ENCODE results near the gene SIAE. TPM values are rescaled to one million over a fixed set of nuclear protein-coding genes. Genes with fewer than 3 reads are reported as not detected.

Gene SIAE
- total and polyA plus RNA-seq, 2 of the 4 experiments (the other 2 are of a cell fraction), result 4.7 to 12.0 TPM

DNA sequence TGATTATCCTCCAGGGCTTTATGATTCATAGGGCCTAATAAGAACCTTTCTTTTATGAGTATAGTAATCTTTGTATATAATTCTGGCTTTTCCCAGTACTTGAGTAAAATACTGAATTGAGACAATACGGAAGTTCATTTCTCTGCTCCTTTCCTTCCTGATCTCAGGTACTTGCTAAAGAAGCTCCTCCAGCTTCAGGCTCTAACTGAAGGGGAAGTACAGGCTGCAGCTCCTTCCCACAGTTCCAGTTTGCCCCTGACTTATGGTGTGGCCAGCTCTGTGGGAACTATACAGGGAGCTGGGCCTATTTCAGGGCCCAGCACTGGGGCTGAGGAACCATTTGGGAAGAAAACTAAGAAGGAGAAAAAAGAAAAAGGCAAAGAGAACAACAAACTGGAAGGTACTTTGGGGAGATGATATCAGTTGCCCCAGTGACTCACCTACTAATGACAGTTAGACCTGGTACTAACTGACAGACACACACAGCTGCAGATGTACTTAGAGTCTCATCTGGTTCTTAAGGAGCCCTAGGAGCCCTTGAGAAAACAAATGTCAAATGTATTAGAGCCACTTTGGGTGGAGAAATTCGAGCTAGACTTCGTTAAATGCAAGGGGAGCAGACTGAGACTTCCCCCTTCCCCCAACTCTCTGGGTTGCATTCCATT lies 47.9 kb downstream of the SIAE start:
- peaks cover 27 to 46% of the 10 kb centered on the region in 2 experiments for H3K79me1 ChIP-seq (ENCODE audit: low read depth in 1 of 2, low read length in 2 of 2)
- in situ Hi-C loops (cut with MboI; ENCODE audit: low sequenced_read_pairs) (loop anchor here (25.0 kb wide), 1 partner anchor 962 kb away; the partner anchor contains the start of gene STT3A), dilution Hi-C loops (cut with HindIII; ENCODE audit: low sequenced_read_pairs, unreplicated experiment) (no loop called here), intact Hi-C loops (cut with micrococcal nuclease) (no loop called here)
- H3K14ac ChIP-seq (replicated peaks; ENCODE audit: low read depth, low read length), result no peak overlapping the region
- no peaks in the 10 kb centered on the region; the same call in 1 of the 2 replicates for H3K4me1 ChIP-seq (ENCODE audit: control insufficient read depth, insufficient read depth, low read length)
- POLR2A ChIA-PET (ENCODE audit: unreplicated experiment), result no interaction called here
- H3K56ac ChIP-seq (ENCODE audit: extremely low read depth, insufficient read depth, low read length), result no peak overlapping the region
- H3K4me3 ChIP-seq (ENCODE audit: insufficient read depth, low read depth, low read length), result no peak overlapping the region
- H3K27me3 ChIP-seq (ENCODE audit: control insufficient read depth, insufficient read depth, low read length), result no peaks in the 10 kb centered on the region
- H3K4ac ChIP-seq (ENCODE audit: low read depth, low read length), result no peak overlapping the region
- no peak overlapping the region for H4K8ac ChIP-seq (ENCODE audit: low read depth in 2 of 2, low read length in 2 of 2)
- CTCF ChIA-PET, result no interaction called here
- H4K91ac ChIP-seq (ENCODE audit: insufficient read depth, low read depth, low read length), result no peak overlapping the region
- no peak overlapping the region for H3K18ac ChIP-seq (ENCODE audit: low read depth, low read length)
- no peak overlapping the region for H3K4me2 ChIP-seq (ENCODE audit: low read depth, low read length)
- H3K23ac ChIP-seq (ENCODE audit: low read depth, low read length), result no peak overlapping the region
- no peak overlapping the region for H2BK120ac ChIP-seq (ENCODE audit: low read depth, low read length)
- H2BK5ac ChIP-seq (ENCODE audit: low read depth, low read length, poor library complexity, severe bottlenecking), result no peak overlapping the region
- no peak for DNase-seq
- TF ChIP-seq POLR2A (IDR thresholded peaks at IDR 0.05; ENCODE audit: low read depth, low read length) (no peak), BHLHE40 (IDR thresholded peaks at IDR 0.05; ENCODE audit: low read depth, low read length) (no peak), SMC3 (IDR thresholded peaks at IDR 0.05; ENCODE audit: low read depth, low read length) (no peak), CHD1 (IDR thresholded peaks at IDR 0.05; ENCODE audit: low read depth, low read length) (no peak), MXI1 (IDR thresholded peaks at IDR 0.05; ENCODE audit: borderline replicate concordance, low read depth, low read length) (no peak), NFE2L2 (IDR thresholded peaks at IDR 0.05; ENCODE audit: low read depth, low read length) (no peak), MAFK (IDR thresholded peaks at IDR 0.05; ENCODE audit: low read depth, low read length) (no peak), MAZ (IDR thresholded peaks at IDR 0.05; ENCODE audit: borderline replicate concordance, low read depth, low read length) (no peak), CEBPB (IDR thresholded peaks at IDR 0.05; ENCODE audit: low read depth, low read length) (no peak), RCOR1 (IDR thresholded peaks at IDR 0.05; ENCODE audit: insufficient replicate concordance, low read length) (no peak), RFX5 (IDR thresholded peaks at IDR 0.05; ENCODE audit: low read depth, low read length) (no peak), FOS (IDR thresholded peaks at IDR 0.05; ENCODE audit: low read depth, low read length) (no peak), RAD21 (IDR thresholded peaks at IDR 0.05; ENCODE audit: low read length) (no peak)
- TF ChIP-seq, protein P1, sequence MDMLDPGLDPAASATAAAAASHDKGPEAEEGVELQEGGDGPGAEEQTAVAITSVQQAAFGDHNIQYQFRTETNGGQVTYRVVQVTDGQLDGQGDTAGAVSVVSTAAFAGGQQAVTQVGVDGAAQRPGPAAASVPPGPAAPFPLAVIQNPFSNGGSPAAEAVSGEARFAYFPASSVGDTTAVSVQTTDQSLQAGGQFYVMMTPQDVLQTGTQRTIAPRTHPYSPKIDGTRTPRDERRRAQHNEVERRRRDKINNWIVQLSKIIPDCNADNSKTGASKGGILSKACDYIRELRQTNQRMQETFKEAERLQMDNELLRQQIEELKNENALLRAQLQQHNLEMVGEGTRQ (IDR thresholded peaks at IDR 0.05; ENCODE audit: low read depth, low read length), result no peak
- TF ChIP-seq, protein P2, sequence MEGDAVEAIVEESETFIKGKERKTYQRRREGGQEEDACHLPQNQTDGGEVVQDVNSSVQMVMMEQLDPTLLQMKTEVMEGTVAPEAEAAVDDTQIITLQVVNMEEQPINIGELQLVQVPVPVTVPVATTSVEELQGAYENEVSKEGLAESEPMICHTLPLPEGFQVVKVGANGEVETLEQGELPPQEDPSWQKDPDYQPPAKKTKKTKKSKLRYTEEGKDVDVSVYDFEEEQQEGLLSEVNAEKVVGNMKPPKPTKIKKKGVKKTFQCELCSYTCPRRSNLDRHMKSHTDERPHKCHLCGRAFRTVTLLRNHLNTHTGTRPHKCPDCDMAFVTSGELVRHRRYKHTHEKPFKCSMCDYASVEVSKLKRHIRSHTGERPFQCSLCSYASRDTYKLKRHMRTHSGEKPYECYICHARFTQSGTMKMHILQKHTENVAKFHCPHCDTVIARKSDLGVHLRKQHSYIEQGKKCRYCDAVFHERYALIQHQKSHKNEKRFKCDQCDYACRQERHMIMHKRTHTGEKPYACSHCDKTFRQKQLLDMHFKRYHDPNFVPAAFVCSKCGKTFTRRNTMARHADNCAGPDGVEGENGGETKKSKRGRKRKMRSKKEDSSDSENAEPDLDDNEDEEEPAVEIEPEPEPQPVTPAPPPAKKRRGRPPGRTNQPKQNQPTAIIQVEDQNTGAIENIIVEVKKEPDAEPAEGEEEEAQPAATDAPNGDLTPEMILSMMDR (conservative IDR thresholded peaks at IDR 0.05; ENCODE audit: low read depth, low read length), result no peak
- TF ChIP-seq, protein P3, sequence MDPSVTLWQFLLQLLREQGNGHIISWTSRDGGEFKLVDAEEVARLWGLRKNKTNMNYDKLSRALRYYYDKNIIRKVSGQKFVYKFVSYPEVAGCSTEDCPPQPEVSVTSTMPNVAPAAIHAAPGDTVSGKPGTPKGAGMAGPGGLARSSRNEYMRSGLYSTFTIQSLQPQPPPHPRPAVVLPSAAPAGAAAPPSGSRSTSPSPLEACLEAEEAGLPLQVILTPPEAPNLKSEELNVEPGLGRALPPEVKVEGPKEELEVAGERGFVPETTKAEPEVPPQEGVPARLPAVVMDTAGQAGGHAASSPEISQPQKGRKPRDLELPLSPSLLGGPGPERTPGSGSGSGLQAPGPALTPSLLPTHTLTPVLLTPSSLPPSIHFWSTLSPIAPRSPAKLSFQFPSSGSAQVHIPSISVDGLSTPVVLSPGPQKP (IDR thresholded peaks at IDR 0.05; ENCODE audit: borderline replicate concordance, low read depth, low read length), result no peak
- no peak overlapping the region for H2AK5ac ChIP-seq (ENCODE audit: low read depth, low read length)
- no peak overlapping the region for H2BK20ac ChIP-seq (ENCODE audit: low read depth, low read length)
- H4K5ac ChIP-seq (ENCODE audit: low read depth, low read length), result no peak overlapping the region
- 0 out of 2 replicates have a peak, but pooled peaks cover 8% of the 10 kb centered on the region for H3K9me1 ChIP-seq (ENCODE audit: insufficient read depth, low read length)
- H3K27ac ChIP-seq (ENCODE audit: insufficient read depth, low read length), result no peak overlapping the region
- H3K36me3 ChIP-seq (ENCODE audit: control insufficient read depth, insufficient read depth, low read length), result peaks cover 22% of the 10 kb centered on the region
- no CpG with 5 or more reads among the region's 3 CpGs for WGBS, 2 experiments (ENCODE audit: extremely low coverage in 2 of 2, insufficient read length in 1 of 2)
- H3K9me3 ChIP-seq (ENCODE audit: control insufficient read depth, insufficient read depth, low read length), result no peaks in the 10 kb centered on the region
- ATAC-seq (ENCODE audit: low read depth), result no peak
- no peak overlapping the region for H2BK15ac ChIP-seq (ENCODE audit: low read depth, low read length)
- H2AFZ ChIP-seq (replicated peaks; ENCODE audit: low read length, poor library complexity), result no peak overlapping the region
- no peak overlapping the region for H2AK9ac ChIP-seq (replicated peaks; ENCODE audit: low read depth, low read length, poor library complexity)
- no peak overlapping the region for H3K9ac ChIP-seq (ENCODE audit: low read depth, low read length)
- no TSS peak for BruUV-seq (replicated peaks)
- no peaks in the 10 kb centered on the region; the same call in 1 of the 2 replicates for H4K20me1 ChIP-seq (ENCODE audit: insufficient read depth, low read length)
